ENCODE measurements around the gene CMTM2. TPM values are rescaled to one million over a fixed set of nuclear protein-coding genes. Genes with fewer than 3 reads are reported as not detected.

Gene CMTM2
- polyA plus RNA-seq, 1 experiment, result not detected

GRCh38 chr16:66542396-66542795 is 36.9 kb upstream of the CMTM2 start:
- H3K27ac ChIP-seq (ENCODE audit: low read depth, low read length), result no peak overlapping the region
- POLR2A ChIA-PET, result no interaction called here
- H3K27me3 ChIP-seq (ENCODE audit: control insufficient read depth, insufficient read depth, low read length), result no peaks in the 10 kb centered on the region
- H3K4me3 ChIP-seq (ENCODE audit: low read depth, low read length), result no peak overlapping the region
- no peak for DNase-seq (ENCODE audit: low read depth, low spot score)
- TF ChIP-seq CTCF (IDR thresholded peaks at IDR 0.05; ENCODE audit: low read depth, low read length), result no peak
- CTCF ChIA-PET, result interaction anchor here (1.0 kb wide), 1 partner anchor 66 kb away, joined by 3 read pairs; no protein-coding TSS in a partner anchor
- no peaks in the 10 kb centered on the region for H3K9me3 ChIP-seq (ENCODE audit: control insufficient read depth, insufficient read depth, low read length)

DNA sequence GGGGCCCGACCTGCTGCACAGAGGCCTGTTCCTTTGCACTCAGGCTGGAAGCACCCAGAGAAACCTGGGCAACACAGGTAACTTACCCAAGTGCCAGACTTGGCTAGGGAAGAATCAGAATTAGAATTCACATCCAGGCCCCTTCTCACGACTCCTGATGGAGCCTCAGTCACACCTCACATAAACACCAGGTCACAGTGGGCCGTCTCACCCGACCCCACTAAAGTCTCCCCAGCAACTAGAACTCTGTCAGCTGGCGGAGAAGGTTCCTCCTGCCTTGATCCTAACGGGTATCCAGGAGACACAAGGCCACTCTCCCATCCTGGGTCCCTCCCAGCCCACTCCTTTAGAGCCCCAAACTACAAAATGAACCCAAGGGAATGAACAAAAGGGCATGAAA is 35.7 kb upstream of the CMTM2 start:
- H3K9me3 ChIP-seq (ENCODE audit: control insufficient read depth, insufficient read depth, low read length), result no peaks in the 10 kb centered on the region
- DNase-seq (ENCODE audit: low read depth, low spot score), result no peak
- ChIA-PET POLR2A (no interaction called here), CTCF (interaction anchor here (1.4 kb wide), 1 partner anchor 65 kb away, joined by 4 read pairs; no protein-coding TSS in a partner anchor)
- no peak overlapping the region for H3K27ac ChIP-seq (ENCODE audit: low read depth, low read length)
- no peaks in the 10 kb centered on the region for H3K27me3 ChIP-seq (ENCODE audit: control insufficient read depth, insufficient read depth, low read length)
- TF ChIP-seq CTCF (IDR thresholded peaks at IDR 0.05; ENCODE audit: low read depth, low read length), result no peak
- no peak overlapping the region for H3K4me3 ChIP-seq (ENCODE audit: low read depth, low read length)

DNA sequence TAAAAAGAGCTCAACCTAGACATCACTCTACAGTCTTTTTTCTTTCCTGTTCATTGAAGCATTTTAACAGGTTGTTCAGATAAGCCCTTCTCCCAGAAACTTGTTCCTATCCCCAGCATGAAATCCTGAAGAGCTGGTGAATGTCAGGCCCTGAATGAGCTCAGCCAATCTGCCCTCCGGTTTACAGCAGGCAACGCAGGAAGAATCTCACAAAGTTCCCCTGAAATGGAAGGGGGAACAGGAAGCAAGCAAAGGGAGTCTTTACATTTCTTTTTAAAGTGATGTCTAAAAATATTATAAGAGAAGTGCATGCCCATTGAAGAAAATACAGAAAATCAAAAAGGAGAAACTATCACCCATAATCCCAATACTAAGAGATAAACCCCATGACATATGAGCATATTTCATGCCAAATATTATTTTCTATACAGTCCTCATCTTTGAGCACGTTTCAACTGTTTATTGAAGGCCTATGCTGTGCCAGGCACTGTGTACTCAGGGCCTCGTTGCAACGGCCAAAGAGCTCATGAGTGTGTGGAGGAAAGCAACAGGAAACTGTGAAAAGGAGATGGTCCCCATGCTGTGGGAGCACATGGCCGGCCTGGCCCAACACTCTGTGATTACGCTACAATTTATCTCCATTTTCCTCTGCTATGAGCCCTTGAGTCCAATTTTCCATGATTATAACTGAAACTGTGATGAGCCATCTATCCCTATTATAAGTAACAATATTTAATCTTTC is 35.1 kb upstream of the CMTM2 start:
- CTCF ChIA-PET, result interaction anchor here (0.9 to 1.4 kb wide), 2 partner anchors 64 to 187 kb away, joined by 3 to 4 read pairs; no protein-coding TSS in a partner anchor
- TF ChIP-seq CTCF (IDR thresholded peaks at IDR 0.05; ENCODE audit: low read depth, low read length), result no peak
- Histone ChIP-seq H3K4me3 (ENCODE audit: low read depth, low read length) (no peak overlapping the region), H3K9me3 (ENCODE audit: control insufficient read depth, insufficient read depth, low read length) (no peaks in the 10 kb centered on the region), H3K27me3 (ENCODE audit: control insufficient read depth, insufficient read depth, low read length) (no peaks in the 10 kb centered on the region), H3K27ac (ENCODE audit: low read depth, low read length) (no peak overlapping the region)
- DNase-seq (ENCODE audit: low read depth, low spot score), result no peak
- POLR2A ChIA-PET, result no interaction called here

DNA sequence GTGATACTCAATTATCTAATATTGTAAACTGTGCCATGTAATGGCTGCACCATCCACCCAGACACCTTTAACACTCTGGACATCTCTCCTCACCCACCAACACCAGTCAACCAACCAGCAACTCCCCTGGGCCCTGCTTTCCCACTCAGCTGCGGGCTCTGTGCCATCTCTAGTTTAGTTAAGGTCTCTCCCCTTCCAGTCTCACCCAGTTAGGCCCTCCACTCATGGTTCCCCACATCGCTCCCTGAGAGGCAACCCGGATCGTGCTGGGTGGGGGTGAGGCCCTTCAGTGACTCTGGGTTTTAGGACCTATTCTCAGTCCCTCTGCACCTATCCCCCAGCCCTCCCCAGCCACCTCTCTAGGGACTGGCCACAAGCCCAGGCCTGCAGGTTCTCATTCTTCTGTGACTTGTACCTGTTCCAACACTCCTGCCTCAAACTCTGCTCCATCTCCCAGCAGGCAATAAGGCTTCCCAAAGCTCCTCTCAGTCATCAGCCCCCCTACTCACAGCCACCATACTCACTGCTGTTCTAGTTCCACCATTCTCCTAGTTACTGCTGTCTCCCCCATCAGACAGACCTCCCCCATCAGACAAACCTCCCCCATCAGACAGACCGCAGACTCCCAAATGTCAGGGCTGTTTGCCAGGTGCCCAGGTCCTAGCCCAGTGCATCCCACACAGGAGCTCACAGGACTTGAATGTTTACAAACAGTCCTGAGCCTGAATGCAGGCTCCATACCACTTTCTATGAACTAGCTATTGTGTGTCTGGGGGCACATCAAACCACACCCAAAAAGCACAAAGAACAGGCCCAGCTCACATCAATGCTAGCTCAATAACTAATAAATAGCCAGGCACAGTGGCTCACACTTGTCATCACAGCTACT is 31.9 kb upstream of the CMTM2 start:
- Histone ChIP-seq H3K27me3 (ENCODE audit: control insufficient read depth, insufficient read depth, low read length) (no peaks in the 10 kb centered on the region), H3K27ac (ENCODE audit: low read depth, low read length) (no peak overlapping the region), H3K4me3 (ENCODE audit: low read depth, low read length) (no peak overlapping the region), H3K9me3 (ENCODE audit: control insufficient read depth, insufficient read depth, low read length) (no peaks in the 10 kb centered on the region)
- ChIA-PET POLR2A (interaction anchor here (1.0 kb wide), 1 partner anchor 8 kb away, joined by 7 read pairs; no protein-coding TSS in a partner anchor), CTCF (interaction anchor here (0.7 kb wide), 1 partner anchor 52 kb away, joined by 3 read pairs; no protein-coding TSS in a partner anchor)
- no peak for DNase-seq (ENCODE audit: low read depth, low spot score)
- no peak for TF ChIP-seq CTCF (IDR thresholded peaks at IDR 0.05; ENCODE audit: low read depth, low read length)

All from AG04450 (cell line).